SK-N-SH (cell line): Measurements from ENCODE around the gene EOLA1. TPM values are rescaled to one million over a fixed set of nuclear protein-coding genes. Genes with fewer than 3 reads are reported as not detected.

ENCODE experiments used
- CTCF ChIA-PET: fragments of 300-600, 350-600 bp; formaldehyde crosslinking; extraction: SDS; loops from one replicate; lab custom pipeline; 2021; lab: Yijun Ruan, JAX
- POLR2A ChIA-PET: fragments of 350-600 bp; sonication (Branson Sonifier 250); formaldehyde crosslinking; extraction: SDS; loops from one replicate; lab custom pipeline; 2020; ENCODE audit warnings: antibody characterized with exemption, inconsistent platforms; lab: Yijun Ruan, JAX
- DNase-seq: peaks from one replicate; pipeline ENCODE4 v3.0.0; 2012
- H2AFZ ChIP-seq: fragments of 200-600 bp; sonication (generic); 2 replicates; pipeline ENCODE4 v1.8.1; 2016; ENCODE audit warnings: antibody characterized with exemption, mild to moderate bottlenecking, low read depth
- H3F3A ChIP-seq: fragments of 200-600 bp; sonication (generic); replicated peaks from 2 replicates; pipeline ENCODE3; 2016; ENCODE audit warnings: antibody characterized with exemption, mild to moderate bottlenecking; ENCODE audit not compliant: insufficient read depth
- H3K27ac ChIP-seq, 2 experiments: fragments of 200-500 bp in 1 of 2; fragments of 200-600 bp in 1 of 2; sonication (Bioruptor generic) in 1 of 2; sonication (generic), shearing (Covaris generic) in 1 of 2; 2 replicates each; pipeline versions ENCODE4 v1.5.1 to v1.6.1; 2014 to 2016; ENCODE audit warnings: low read depth in 2 of 2, inconsistent platforms in 1 of 2, low read length in 1 of 2, mild to moderate bottlenecking in 1 of 2, mixed read lengths in 1 of 2
- H3K27me3 ChIP-seq: fragments of 200-600 bp; sonication (generic), shearing (Covaris generic); 2 replicates; pipeline ENCODE4 v1.6.1; 2016; ENCODE audit warnings: mixed run types; ENCODE audit not compliant: insufficient read depth
- H3K36me3 ChIP-seq, 2 experiments: fragments of 200-500 bp in 1 of 2; fragments of 200-600 bp in 1 of 2; sonication (Bioruptor generic) in 1 of 2; sonication (generic) in 1 of 2; replicated peaks in 1 of 2; 2 replicates each; pipeline versions ENCODE3 to v1.5.1; 2014 to 2016; ENCODE audit warnings: low read length in 1 of 2, mild to moderate bottlenecking in 1 of 2; ENCODE audit not compliant: insufficient read depth in 2 of 2, control insufficient read depth in 1 of 2
- H3K4me1 ChIP-seq, 2 experiments: fragments of 200-500 bp in 1 of 2; fragments of 200-600 bp in 1 of 2; sonication (Bioruptor generic) in 1 of 2; sonication (generic), shearing (Covaris generic) in 1 of 2; 2 replicates each; pipeline versions ENCODE4 v1.5.1 to v1.6.1; 2014 to 2016; ENCODE audit warnings: low read depth in 1 of 2, low read length in 1 of 2, mixed run types in 1 of 2; ENCODE audit not compliant: insufficient read depth in 2 of 2, control insufficient read depth in 1 of 2
- H3K4me2 ChIP-seq: fragments of 200-600 bp; sonication (generic), shearing (Covaris generic); 2 replicates; pipeline ENCODE4 v1.6.1; 2017; ENCODE audit warnings: mixed run types
- H3K4me3 ChIP-seq, 2 experiments: fragments of 200-500 bp in 1 of 2; fragments of 200-600 bp in 1 of 2; sonication (Bioruptor generic) in 1 of 2; sonication (generic), shearing (Covaris generic) in 1 of 2; 2 replicates each; pipeline versions ENCODE4 v1.5.1 to v1.8.1; 2014 to 2016; ENCODE audit warnings: low read depth in 2 of 2, inconsistent platforms in 1 of 2, low read length in 1 of 2, mild to moderate bottlenecking in 1 of 2, mixed read lengths in 1 of 2, moderate library complexity in 1 of 2
- H3K79me2 ChIP-seq: fragments of 200-600 bp; sonication (generic); 2 replicates; pipeline ENCODE4 v1.8.1; 2017; ENCODE audit warnings: mild to moderate bottlenecking; ENCODE audit not compliant: insufficient read depth
- H3K9ac ChIP-seq: fragments of 200-600 bp; sonication (generic); 2 replicates; pipeline ENCODE4 v1.6.1; 2017; ENCODE audit warnings: mixed run types
- H3K9me2 ChIP-seq: fragments of 200-600 bp; sonication (generic); 2 replicates; pipeline ENCODE4 v1.6.1; 2017; ENCODE audit warnings: mixed run types
- H3K9me3 ChIP-seq: fragments of 200-600 bp; sonication (generic); 2 replicates; pipeline ENCODE4 v1.6.1; 2017; ENCODE audit warnings: mixed run types, mild to moderate bottlenecking, moderate library complexity
- H4K20me1 ChIP-seq: fragments of 200-600 bp; sonication (generic); 2 replicates; pipeline ENCODE4 v1.6.1; 2017; ENCODE audit warnings: mild to moderate bottlenecking, mixed run types; ENCODE audit not compliant: insufficient read depth
- ELF1 ChIP-seq: IDR thresholded peaks from 2 replicates; pipeline ENCODE4 v1.4.0; 2012
- FOSL2 ChIP-seq: IDR thresholded peaks from 2 replicates; pipeline ENCODE4 v1.4.0; 2012; ENCODE audit warnings: low read depth, mild to moderate bottlenecking, moderate library complexity, borderline replicate concordance
- GATA2 ChIP-seq: sonication (generic); formaldehyde crosslinking; IDR thresholded peaks from 2 replicates; pipeline ENCODE4 v1.5.0; 2020; ENCODE audit warnings: mild to moderate bottlenecking, missing genetic modification reagents
- NFIC ChIP-seq: IDR thresholded peaks from 2 replicates; pipeline ENCODE4 v1.4.0; 2012; ENCODE audit warnings: borderline replicate concordance
- TCF12 ChIP-seq: IDR thresholded peaks from 2 replicates; pipeline ENCODE4 v1.4.0; 2012
- TEAD4 ChIP-seq: IDR thresholded peaks from 2 replicates; pipeline ENCODE4 v1.4.0; 2012; ENCODE audit warnings: mild to moderate bottlenecking, borderline replicate concordance; ENCODE audit not compliant: insufficient read depth
- WGBS: methylation state at CpG from one replicate; pipeline ENCODE4 v1.1.6; 2017; ENCODE audit warnings: low lambda C conversion rate; 5-methylcytosine and 5-hydroxymethylcytosine counted together
- polyA plus RNA-seq, 3 experiments: library from polyadenylated mRNA; depleted of rRNA; stranded (reverse); fragments of >200 nt; gene quantifications; 2 replicates each; pipeline ENCODE4 v1.2.3, GENCODE V29; 2012
- TF ChIP-seq, protein P1 (sequence below): IDR thresholded peaks from 2 replicates; pipeline ENCODE4 v1.4.0; 2012; ENCODE audit warnings: low read depth
- TF ChIP-seq, protein P2 (sequence below): IDR thresholded peaks from 2 replicates; pipeline ENCODE4 v1.4.0; 2012; ENCODE audit warnings: low read depth, borderline replicate concordance
- TF ChIP-seq, protein P3 (sequence below): fragments of 200-600 bp; sonication (generic); IDR thresholded peaks from 2 replicates; pipeline ENCODE4 v1.6.1; 2017; ENCODE audit warnings: antibody characterized with exemption, mild to moderate bottlenecking, moderate library complexity
- TF ChIP-seq, protein P4 (sequence below): IDR thresholded peaks from 2 replicates; pipeline ENCODE4 v1.6.1; 2012; ENCODE audit warnings: mild to moderate bottlenecking, low read depth, low read length, moderate library complexity

Gene EOLA1
- polyA plus RNA-seq, 1 of the 3 experiments (the other 2 are of a cell fraction) = 16.3 TPM

DNA sequence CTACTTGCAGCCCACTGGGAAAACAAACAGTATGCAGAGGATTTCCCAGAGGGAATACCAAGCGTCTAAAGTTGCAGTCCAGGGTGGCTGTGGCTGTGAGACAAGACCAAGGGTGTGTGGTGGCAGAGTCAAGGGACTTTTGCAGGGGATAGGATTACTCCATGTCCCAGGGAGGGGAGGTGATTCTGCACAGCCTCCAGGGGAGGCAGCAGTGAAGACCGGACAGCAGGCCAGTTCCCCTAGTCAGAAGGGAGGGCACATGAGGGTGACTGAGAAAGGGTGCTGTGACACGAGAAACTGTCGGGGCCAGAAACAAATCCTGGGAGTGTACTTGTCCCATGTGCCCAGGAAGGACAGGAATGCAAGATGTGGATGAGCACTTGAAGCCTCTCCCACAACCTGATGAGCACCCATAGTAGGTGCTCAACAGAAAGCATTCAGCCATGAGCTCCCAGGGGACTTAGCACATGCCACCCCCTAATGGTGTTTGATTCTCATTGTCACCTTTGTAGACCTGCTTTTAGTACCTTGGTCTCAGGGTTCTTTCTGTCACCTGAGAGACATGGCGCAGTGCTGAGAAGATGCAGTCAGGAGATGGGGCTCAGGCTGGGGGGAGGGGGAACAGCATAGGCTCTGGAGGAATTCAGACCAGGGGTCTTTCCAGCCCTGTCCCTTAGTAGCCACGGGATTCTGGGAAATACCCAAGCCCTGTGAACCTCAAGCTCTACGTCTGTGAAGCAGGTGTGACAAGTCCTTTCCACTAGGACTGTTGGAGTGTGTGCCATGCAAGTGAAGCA is 27.0 kb downstream of the EOLA1 start:
- H3K9me3 ChIP-seq = no peaks in the 10 kb centered on the region
- ChIA-PET POLR2A (no interaction called here), CTCF (no interaction called here)
- H3K4me3 ChIP-seq = no peak overlapping the region
- H3K27ac ChIP-seq = no peak overlapping the region
- no peaks in the 10 kb centered on the region for H3K79me2 ChIP-seq
- no peak for DNase-seq
- H3K9me2 ChIP-seq = no peaks in the 10 kb centered on the region
- no peaks in the 10 kb centered on the region for H4K20me1 ChIP-seq
- peaks cover 8% of the 10 kb centered on the region; the same call in 1 of the 2 replicates for H3K27me3 ChIP-seq
- H3K36me3 ChIP-seq = no peaks in the 10 kb centered on the region
- no peaks in the 10 kb centered on the region for H3K4me1 ChIP-seq
- H3K9ac ChIP-seq = no peak overlapping the region
- no peak overlapping the region for H2AFZ ChIP-seq
- TF ChIP-seq, protein P1, sequence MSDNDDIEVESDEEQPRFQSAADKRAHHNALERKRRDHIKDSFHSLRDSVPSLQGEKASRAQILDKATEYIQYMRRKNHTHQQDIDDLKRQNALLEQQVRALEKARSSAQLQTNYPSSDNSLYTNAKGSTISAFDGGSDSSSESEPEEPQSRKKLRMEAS = no peak
- no peak for TF ChIP-seq ELF1
- no peak for TF ChIP-seq NFIC
- TF ChIP-seq, protein P2, sequence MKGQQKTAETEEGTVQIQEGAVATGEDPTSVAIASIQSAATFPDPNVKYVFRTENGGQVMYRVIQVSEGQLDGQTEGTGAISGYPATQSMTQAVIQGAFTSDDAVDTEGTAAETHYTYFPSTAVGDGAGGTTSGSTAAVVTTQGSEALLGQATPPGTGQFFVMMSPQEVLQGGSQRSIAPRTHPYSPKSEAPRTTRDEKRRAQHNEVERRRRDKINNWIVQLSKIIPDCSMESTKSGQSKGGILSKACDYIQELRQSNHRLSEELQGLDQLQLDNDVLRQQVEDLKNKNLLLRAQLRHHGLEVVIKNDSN = no peak
- TF ChIP-seq GATA2 = no peak
- TF ChIP-seq, protein P3, sequence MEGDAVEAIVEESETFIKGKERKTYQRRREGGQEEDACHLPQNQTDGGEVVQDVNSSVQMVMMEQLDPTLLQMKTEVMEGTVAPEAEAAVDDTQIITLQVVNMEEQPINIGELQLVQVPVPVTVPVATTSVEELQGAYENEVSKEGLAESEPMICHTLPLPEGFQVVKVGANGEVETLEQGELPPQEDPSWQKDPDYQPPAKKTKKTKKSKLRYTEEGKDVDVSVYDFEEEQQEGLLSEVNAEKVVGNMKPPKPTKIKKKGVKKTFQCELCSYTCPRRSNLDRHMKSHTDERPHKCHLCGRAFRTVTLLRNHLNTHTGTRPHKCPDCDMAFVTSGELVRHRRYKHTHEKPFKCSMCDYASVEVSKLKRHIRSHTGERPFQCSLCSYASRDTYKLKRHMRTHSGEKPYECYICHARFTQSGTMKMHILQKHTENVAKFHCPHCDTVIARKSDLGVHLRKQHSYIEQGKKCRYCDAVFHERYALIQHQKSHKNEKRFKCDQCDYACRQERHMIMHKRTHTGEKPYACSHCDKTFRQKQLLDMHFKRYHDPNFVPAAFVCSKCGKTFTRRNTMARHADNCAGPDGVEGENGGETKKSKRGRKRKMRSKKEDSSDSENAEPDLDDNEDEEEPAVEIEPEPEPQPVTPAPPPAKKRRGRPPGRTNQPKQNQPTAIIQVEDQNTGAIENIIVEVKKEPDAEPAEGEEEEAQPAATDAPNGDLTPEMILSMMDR = no peak
- TF ChIP-seq, protein P4, sequence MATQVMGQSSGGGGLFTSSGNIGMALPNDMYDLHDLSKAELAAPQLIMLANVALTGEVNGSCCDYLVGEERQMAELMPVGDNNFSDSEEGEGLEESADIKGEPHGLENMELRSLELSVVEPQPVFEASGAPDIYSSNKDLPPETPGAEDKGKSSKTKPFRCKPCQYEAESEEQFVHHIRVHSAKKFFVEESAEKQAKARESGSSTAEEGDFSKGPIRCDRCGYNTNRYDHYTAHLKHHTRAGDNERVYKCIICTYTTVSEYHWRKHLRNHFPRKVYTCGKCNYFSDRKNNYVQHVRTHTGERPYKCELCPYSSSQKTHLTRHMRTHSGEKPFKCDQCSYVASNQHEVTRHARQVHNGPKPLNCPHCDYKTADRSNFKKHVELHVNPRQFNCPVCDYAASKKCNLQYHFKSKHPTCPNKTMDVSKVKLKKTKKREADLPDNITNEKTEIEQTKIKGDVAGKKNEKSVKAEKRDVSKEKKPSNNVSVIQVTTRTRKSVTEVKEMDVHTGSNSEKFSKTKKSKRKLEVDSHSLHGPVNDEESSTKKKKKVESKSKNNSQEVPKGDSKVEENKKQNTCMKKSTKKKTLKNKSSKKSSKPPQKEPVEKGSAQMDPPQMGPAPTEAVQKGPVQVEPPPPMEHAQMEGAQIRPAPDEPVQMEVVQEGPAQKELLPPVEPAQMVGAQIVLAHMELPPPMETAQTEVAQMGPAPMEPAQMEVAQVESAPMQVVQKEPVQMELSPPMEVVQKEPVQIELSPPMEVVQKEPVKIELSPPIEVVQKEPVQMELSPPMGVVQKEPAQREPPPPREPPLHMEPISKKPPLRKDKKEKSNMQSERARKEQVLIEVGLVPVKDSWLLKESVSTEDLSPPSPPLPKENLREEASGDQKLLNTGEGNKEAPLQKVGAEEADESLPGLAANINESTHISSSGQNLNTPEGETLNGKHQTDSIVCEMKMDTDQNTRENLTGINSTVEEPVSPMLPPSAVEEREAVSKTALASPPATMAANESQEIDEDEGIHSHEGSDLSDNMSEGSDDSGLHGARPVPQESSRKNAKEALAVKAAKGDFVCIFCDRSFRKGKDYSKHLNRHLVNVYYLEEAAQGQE = no peak
- no peak for TF ChIP-seq FOSL2
- TF ChIP-seq TEAD4 = no peak
- no peak for TF ChIP-seq TCF12
- WGBS = 23% methylated on average over 7 of the region's 7 CpGs
- no peaks in the 10 kb centered on the region for H3F3A ChIP-seq
- H3K4me2 ChIP-seq = no peak overlapping the region
